EL (cell line): Measurements from ENCODE around the gene RNASE12.
"Not testable (repeated sequence)": the region's sequence is repeated elsewhere in the genome, so short reads cannot be mapped to it uniquely, and the experiment has no call there.

ENCODE experiments used
- DNase-seq: peaks from one replicate; pipeline ENCODE4 v3.0.0-alpha.2; 2016

Gene RNASE12, protein sequence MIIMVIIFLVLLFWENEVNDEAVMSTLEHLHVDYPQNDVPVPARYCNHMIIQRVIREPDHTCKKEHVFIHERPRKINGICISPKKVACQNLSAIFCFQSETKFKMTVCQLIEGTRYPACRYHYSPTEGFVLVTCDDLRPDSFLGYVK

DNA sequence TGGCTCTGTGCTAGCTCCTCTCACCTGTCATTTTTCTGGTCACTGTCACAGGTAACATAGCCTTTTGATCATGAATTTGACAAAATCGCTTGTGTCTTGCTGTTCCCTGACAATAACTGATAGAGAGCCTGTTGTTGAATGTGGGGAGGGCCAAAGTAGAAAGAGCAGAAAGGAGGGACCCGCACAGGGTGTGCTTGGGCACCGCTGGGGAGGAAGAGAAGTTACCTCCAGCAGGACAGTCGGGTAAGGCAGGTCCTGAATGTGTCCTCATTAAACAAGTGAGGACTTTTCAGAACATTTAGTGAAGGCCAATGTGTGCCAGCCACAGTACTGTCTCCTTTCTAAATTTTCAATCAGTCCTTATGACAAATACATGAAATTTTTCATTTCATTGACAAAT lies at the start of gene RNASE12:
RNASE12 (minus strand) TSS at position 142 of the 400 bp plus-strand sequence. CDS start 653 bp downstream, outside the sequence.
- no peak for DNase-seq

DNA sequence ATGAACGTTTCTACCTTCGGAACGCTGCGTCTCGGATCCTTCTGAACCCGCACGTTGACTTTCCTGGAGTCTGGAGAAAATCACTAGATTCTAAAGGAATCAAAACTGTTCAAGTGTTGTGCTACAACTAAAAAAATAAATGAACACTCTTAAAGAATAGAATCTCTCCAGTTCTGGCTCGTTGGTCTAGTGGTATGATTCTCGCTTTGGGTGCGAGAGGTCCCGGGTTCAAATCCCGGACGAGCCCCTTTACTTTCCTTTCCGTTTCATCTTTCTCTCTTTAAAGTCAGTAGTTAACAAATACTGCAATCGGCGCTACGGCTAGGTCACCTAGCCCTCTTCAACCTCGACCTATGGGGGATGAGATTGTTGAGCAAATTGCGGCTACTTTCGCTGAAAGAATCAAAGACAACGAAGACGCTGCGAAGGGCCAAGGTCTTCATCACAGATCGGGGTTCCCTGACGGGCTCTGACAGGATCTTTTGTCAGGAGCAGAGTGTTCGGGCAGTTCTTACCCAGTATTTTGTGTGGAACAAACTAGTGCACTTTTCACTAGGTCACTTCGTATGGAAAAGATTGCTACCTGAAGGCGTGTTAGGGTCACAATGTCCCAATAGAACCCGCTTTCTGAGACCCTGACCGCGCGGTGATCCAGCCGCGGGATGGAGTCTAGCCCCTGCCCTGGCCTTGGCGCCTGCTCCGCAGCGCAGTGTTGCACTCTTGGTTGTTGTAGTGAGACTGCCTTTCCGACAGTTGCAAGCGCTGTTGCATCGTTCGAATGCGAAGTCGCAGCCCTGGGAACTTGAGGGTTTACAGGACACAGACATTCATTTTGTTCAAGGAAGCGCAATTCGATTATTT lies 41.9 kb upstream of the RNASE12 start:
- peak; percentile 84 for DNase-seq

DNA sequence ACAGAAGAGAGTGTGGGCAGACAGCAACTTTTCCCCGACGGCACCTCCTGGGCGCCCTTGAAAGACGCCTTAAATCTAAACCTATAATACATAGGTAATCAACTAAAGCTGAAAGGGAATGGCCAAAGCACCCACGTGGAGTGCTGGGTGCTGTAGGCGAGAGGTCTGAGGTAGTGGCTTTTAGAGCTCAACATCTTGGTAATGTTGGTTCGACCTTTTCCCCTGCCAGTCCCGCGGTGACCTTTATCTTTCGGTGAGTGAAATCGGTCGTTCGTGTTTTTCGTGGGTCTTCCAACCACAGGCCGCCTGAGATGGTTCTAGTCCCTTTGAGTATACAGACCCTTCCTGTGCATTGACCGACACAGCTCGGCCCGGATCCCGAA lies 41.3 kb upstream of the RNASE12 start:
- DNase-seq = no peak

DNA sequence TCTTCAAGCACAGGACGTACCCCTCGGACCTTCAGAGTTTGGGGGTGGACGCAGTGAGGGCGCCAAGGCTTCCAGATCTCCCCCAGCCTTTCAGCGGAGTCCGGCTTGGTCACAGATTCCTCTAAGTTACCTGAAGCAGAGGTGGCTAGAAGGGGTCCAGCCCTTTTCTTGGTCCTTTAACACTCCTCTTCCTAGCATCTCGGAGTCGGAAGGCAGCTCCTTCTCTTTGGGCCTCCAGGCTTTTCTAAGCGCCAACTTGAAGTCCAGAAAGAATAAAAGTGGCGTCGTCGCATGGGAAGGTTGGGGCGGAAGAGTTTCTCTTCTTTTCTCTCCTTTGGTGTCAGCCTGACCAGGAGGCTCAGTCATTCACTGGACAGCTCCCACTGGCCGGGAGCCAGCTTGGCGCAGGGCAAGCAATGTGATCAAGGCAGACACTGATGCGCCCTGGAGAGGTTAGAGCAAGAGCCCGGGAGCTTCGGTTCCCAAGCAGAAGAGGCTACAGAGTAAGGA lies 40.8 kb upstream of the RNASE12 start:
- peak; percentile 77 for DNase-seq

DNA sequence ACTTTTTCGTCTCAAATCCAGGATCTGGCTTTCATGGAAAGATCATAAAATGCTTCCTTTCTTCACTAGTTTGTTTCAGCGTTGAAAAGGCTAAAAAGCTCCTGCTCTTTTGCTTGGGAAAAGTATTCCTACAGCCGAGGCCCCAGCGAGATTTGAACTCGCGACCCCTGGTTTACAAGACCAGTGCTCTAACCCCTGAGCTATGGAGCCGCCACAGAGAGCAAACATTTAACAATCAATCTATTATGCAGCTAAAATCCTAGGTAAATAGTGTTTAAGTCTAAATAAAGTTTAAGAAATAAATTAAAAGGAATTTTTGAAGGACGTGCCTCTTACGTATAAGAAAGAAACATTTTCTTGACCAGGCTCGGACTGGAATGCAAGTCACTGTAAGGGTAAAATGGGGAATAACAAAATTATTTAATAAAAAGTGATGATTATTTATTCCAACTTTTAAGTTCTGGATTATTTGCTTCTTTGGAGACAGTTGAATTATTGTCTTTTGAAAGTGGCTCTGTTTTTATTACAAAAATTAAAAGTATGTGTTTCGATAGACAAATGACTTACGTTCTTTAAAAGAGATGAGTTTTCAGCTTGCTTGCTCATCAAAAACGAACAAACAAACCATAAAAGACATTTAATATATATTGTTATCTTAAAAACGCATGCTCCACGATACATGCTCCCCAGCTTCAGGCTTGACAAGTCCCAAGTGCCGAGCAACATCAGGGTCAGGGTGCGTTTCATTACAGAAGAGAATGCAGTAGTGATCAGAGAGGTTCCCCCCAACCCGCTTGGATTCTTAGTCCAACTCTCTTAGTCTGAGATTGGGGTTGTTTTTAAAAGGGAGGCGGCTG lies 40.1 kb upstream of the RNASE12 start:
- DNase-seq = peak; percentile 63

DNA sequence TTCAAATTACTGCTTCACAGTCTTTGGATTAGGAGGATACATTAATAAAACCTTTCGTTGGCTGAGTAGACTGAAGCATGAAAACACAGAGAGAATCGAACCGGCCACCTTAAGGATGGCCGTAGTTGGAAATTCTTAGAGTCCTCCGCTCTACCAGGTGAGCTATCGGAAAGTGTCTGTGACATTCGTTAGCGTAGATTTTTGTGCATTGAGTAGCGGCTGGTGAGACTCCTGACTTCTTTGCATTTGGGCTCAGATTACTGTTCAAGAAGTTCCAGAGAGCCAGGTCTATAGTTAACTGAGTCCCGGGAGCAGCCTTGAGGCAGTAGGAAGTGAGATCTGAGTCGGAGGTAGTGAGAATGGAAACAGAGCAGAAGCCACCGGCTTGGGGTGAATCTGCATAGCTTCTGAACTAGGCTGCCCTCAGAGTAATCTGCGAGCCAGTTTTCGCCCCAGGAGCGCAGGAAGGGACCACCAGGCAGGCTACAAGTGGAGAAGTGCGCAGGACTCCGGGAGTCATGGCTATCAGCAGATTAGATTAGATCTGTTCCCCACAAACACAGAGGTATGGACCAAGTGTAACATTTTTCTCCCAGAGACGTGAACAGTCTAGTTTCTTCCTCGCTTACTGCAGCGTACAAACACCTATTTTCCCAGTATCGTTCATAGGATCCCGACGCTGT lies 39.3 kb upstream of the RNASE12 start:
- peak; percentile 65 for DNase-seq

DNA sequence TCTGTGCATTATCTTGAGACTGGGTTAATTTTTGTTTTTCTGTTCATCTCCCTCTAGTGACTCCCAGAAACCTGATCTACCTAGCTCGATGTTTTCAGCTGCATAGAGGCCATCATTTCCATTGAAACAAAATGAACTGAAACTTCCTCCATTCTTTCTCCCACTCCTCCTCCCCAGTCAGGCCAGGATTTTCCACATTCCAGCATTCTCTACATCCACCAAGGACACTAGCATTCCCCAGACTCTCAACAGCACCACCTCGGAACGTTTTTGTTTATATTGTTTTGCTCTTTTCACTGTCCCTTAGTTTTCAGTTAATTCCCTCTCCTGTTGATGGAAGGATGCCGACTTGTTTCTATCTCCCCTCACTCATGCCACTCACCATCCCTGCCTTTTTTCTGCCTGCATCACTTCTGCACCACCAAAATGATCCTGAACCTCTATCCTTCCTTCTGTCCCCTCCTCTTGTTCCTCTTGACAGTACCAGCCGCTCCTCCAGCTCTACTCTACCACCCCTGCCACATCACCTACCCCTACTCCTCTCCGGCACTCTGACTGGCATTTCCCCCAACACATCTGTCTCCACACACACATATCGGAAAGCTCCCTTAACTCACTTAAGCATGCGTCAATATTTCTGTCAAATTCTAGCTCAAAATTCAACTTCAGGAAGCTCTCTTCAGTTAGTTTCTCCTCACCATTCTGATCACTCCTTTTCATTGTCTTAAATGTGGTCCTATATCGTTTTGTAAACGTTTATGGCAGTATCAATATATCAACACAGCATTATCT lies 37.1 kb upstream of the RNASE12 start:
- DNase-seq = no peak

DNA sequence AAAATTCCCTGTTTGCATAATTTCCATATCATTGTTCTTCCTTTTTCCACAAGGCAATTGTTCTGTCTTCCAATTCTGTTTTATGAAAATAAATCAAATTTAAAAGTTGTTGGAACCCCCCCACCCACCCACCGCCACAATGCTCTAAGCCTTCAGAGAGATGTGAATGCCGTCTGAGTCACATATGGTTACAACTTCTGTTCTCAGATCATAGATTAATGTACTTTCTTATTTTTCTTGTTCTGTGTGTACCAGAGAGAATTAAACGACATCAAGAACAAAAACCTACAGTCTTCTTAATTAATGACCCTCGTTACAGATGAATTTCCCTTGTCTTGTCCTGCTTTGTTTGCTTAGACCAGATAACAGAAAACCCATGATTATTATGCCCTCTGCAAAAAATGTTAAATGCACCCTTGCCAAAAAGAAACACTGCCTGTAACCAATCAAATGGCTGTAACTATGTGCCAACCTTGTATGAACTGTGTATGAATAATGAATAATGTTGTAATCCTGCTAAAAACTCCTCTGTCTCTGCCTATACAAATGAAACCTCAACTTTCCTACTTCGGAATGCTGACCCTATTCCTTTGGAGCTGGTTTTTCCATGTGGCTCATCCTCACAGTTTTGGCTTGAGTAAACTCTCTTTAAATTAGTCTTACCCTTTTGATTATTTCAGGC lies 36.3 kb upstream of the RNASE12 start:
- DNase-seq = no peak

DNA sequence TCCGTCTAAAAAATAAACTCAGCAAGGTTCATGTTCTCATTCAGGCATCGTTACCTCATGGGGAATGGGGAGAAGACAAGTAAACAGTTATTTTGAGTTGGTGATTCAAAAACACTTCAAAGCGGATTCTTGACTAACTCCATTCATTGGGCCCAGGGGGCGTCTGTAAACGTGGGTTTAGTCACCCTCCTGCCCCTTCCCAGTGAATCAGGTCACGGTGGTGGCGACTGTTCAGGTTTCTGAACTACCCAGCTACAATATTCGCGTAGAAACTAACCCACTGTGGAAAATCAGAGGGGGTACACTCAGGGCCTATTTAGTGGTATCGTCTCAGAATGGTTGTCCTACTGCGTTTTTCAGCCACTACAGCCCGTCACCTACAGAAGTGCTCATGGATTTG lies 35.1 kb upstream of the RNASE12 start:
- no peak for DNase-seq

DNA sequence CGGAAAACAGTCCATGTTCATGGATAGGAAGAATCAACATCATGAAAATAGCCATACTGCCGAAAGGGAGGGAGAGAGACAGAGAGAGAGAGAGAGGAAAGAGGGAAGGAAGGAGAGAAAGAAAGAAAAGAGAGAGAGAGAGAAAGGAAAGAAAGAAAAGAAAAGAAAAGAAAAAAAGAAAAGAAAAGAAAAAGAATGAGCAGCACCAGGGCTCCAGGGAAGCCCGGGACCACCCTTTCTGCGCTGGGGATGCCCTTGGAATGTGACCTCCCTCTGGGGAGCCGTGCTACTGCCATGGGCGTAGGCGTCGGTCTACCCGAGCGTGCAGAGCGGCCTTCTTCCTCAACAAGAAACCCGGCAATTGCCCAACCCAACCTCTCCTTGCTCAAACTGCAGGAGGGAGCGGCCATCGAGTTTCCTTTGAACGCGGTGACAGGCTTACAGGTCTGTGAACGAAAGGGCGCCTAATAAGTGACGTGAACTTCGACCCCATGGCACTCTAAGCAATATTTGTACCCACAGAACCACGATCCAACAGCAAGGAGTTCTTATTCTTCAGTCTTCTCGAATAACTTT lies 33.4 kb upstream of the RNASE12 start:
- peak; percentile 83 for DNase-seq

DNA sequence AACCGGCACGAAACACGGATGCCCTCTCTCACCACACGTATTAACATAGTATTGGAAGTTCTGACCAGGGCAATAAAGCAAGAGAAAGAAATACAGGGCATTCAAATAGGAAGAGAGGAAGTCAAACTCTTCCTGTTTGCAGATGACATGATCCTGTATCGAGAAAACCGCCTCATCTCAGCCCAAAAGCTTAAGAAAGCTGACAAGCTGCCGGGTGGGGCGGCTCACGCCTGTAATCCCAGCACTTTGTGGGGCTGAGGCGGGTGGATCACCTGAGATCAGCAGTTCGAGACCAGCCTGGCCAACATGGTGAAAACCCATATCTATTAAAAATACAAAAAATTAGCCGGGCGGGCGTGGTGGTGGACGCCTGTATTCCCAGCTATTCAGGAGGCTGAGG lies 32.6 kb upstream of the RNASE12 start:
- DNase-seq = no peak

DNA sequence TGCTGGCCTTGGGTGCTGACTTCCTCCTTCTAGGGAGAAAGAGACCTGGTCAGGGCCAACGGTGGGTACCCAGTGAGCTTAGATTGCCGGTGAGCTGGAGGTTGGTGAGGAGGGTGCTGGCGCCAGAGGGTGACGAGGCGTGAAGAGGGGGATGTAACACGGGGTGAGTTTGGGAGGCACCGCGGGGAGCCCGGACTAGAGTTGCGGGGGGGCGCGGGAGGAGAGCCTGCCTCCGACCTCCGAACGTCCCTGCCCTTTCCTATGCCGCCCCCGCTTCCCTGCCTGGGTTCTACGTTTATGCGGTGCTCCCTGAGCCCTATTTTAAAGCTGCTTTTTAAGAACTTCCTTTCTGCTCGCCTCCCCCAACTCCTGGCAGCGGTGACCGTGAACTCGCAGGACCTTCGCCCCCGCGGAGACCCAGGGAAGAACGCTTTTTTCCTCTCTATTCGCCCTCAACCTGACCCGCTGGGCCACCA lies 31.7 kb upstream of the RNASE12 start:
- no peak for DNase-seq

DNA sequence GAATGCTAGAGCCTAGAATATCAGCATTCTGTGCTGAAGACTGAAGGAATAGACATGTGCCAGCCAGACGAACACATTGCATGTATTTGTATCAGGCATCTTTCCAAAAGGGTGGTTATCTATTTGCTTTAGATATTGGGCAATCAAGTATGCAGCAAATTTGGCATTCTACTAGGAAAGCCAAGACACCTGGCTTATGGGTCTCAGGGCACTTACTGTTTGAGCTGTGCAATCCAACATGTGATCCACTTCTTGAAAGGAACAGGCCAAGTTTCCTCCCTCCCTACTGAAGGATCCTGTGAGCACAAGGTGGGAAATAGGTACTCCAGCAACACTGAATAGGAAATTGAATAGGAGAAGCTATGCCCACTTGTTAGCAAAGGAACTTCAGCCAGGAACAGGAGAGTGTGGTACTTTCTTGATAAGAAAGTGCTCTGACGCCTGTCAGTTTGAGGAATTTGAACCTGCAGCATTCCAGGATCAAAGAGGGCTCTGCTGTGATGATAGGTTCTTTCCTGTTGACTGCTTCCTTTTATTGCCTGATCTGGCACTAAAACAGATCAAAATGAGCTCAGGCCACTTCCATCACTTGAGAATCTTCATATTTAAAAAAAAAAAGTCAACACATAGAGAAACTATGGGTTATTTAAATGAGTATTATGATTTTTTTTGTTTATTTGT lies 29.8 kb upstream of the RNASE12 start:
- no peak for DNase-seq

DNA sequence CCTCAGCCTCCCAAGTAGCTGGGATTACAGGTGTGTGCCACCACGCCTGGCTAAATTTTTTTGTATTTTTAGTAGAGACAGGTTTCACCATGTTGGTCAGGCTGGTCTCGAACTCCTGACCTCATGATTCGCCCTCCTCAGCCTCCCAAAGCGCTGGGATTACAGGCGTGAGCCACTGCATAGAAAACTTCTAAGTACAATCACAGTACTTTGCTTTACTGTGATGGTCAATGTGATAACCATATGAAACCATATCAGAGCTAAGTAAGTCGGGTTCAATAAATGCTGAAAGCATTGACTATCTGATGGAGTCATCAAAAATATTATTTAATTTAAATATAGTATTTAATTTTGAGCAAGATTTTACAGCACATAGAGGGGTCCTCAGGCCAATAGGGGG lies 28.5 kb upstream of the RNASE12 start:
- not testable (repeated sequence) for DNase-seq

DNA sequence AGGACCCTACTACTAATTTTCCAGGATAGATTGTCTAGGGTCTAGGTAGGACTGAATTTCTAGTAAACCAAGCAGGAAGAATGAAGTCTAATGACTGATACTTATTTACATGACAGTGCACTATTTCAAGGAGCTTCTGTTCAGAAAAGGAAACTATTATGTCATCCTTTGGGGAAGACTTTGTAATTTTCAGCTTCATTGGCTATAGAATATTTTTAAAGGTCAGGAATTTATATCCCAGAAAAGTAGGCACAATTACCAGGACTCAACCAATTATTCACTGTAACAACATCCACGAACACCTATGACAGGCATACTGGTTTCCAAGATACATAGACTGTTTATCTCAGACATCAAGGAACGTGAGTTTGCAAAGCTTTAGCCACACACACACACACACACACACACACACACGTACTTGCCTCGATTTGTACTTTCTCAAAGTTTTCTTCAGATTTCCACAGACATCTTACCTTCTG lies 27.1 kb upstream of the RNASE12 start:
- DNase-seq = no peak

DNA sequence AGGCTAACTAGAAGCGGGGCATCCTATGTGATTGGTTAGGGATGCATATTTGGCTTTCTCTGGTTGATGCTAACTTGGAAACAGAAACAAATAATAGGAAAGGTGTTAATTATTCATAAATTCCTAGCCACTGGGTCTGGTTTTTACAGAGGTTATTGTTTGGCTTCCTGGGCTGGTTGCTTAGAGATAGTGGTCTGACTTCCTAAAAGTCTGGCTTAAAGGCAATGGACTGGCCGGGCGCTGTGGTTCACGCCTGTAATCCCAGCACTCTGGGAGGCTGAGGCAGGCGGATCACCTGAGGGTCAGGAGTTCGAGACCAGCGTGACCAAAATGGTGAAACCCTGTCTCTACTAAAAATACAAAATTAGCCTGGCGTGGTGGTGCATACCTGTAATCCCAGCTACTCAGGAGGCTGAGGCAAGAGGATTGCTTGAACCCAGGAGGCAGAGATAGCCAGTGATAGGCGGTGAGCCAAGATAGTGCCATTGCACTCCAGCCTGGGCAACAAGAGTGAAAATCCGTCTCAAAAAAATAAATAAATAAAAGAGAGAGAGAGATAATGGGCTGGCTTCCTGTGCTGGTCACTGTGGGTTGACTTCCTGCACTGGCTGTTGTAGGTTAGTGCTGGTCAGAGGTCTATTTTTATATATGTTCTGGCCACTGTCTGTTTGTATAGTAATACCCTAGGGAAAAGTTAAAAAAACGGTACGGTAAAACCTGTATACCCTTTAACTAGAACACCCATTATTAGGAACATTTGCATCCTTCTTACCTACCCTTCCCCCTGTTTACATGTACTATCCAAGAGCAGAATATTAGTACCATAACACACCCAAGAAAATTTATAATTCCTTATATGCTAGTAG lies 26.2 kb upstream of the RNASE12 start:
- no peak for DNase-seq

DNA sequence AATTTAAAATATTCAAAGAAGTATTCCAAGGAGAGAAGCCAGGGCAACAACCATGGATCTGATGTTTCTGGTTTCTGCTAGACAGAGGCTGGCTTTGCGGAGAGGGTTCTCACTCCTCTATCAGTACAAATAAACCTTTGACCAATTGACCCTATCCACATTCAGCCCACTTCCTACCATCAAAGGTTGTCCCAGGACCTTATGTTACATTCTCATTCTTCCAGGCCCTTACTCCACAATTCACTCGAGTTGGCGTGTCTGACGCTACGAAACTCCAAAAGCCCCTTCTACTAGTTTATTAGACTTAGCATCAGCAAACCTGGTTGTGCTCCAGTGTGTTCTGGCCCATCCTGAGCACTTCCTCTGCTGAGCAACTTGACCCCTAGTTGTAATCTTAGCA lies 24.8 kb upstream of the RNASE12 start:
- DNase-seq = no peak

DNA sequence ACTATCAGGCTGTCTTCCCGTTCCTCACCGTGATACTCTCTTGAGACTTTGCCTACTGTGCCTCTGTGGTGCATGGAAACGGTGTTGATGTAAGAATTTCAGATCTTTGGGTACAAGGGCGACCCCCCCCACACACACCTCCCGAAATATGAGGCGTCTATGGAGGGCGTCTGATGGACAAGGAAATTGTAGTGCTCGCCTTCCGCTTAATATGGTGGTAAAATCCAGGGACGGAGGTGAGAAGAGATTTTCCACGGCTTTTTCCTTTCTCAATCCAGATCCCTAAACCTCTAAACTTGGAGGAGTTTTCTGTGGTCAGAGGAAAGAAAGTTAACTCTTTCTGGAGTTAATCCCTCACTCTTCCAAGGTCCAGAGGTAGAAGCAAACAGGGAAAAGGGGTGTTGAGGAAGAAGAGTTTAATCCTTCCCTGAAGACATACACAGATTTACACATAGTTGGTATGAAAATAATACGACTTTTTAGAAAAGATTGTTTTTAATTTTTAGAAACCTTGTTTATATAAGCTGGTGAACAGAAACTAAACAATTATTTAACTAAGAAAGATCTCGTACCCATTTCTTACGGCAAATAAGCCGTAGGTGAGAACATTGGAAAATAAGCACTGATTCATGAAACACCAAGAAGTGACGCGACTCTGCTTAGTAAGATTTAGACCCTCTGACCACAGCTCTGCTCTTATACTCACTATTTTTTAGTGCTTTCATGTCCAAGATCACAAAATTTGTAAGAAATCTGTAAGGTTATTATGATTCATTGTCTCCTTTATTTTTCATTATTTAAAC lies 23.1 kb upstream of the RNASE12 start:
- DNase-seq = no peak
